COR-L47 (cell line): ENCODE results near the gene TMEM33.

Source experiments
- DNase-seq: peaks from one replicate; lab custom pipeline; 2025; lab: John Stamatoyannopoulos, UW

TMEM33 gene

GRCh38 chr4:41939016-41939626 is 3.9 kb downstream of the TMEM33 start:
- DNase-seq, result no peak

GRCh38 chr4:41940834-41941233 is 5.6 kb downstream of the TMEM33 start:
- DNase-seq, result no peak

GRCh38 chr4:41943506-41943905 is 8.3 kb downstream of the TMEM33 start:
- DNase-seq, result no peak

DNA sequence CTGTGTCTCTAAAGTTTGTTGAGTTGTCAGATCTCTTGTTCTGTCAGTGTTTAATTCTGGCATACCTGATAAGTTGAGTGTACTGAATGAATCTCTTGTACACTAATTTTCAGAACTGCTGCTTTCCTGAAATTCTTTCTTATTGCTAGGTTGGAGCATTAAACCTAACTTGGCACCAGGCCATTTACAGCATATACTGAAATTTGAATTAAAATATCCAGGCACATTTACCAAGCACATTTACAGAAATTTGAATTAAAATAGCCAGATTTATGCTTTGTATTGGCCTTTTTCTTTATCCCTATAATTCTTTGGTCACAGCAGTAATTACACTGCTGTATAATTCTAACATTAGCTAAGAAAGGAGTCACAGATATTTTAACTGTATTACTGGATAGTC is 8.9 kb downstream of the TMEM33 start:
- DNase-seq, result no peak

DNA sequence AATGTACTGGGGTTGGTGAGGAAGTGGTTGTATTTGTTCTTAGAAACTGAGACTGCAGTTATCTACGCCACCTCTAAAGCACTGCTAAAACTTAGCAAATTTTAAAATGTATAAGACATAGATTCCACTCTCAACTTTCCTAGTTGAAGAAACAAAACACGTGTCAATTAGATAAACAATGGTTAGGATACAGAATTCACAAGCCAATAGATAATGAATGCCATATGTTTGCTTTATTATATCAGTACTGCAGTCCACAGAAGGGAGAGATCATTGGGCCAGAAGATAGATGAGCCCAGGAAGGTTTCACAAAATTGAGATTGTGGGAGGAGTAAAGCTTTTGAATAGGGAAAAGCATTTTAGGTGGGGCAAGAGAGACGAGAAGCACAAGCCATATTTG is 14.3 kb downstream of the TMEM33 start:
- no peak for DNase-seq

DNA sequence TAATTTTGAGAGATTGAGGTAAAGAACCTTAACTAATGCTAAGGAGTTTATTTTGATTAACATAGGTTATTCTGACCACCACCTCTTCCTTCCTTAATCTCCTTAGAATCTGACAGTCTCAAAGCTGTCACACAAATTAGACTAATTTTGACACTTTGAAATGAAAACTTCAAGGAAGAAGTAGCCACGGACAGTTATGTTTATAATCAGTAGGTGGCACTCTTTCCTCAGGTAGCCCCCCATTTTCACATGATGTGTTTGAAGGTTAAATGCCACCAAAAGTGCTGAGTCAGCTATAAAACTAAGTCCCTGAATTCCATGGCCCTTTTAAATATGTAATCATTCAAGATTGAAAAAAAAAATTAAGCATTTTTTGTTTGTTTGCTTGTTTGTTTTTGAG is 22.4 kb downstream of the TMEM33 start:
- peak; percentile 21 for DNase-seq

- peak; percentile 35 for DNase-seq
Measured at GRCh38 chr4:41963105-41963504, 27.9 kb downstream of the TMEM33 start.

DNA sequence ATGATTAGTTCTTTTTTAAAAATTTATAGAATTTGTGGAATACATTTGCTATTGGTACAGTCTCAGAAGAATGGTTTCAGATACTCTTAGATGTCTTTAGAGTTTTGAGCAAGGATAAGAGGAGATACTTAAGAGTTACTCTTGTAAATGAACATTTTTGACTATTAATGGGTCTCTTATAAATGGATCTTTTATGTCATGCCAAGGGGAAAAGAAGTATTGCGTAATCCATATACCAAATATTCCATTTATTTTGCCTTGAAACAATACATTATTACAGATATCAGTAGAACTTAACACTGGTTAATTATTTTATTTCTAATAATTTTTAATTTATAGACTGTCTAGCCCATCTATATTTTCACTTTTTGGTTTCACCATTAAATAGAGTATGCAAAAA is 29.2 kb downstream of the TMEM33 start:
- DNase-seq, result no peak

GRCh38 chr4:41967392-41967791 is 32.2 kb downstream of the TMEM33 start:
- DNase-seq, result no peak

DNA sequence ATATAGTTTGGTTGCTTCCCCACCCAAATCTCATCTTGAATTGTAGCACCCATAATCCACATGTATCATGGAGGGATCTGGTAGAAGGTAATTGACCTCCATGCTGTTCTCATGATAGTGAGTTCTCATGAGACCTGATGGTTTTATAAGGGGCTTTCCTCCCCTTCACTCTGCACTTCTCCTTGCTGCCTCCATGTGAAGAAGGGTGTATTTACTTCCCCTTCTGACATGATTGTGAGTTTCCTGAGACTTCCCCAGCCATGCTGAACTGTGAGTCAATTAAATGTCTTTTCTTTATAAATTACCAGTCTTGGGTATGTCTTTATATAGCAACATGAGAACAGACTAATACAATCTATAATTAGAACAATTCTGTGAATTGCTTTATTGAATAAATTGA is 34.4 kb downstream of the TMEM33 start:
- no peak for DNase-seq

DNA sequence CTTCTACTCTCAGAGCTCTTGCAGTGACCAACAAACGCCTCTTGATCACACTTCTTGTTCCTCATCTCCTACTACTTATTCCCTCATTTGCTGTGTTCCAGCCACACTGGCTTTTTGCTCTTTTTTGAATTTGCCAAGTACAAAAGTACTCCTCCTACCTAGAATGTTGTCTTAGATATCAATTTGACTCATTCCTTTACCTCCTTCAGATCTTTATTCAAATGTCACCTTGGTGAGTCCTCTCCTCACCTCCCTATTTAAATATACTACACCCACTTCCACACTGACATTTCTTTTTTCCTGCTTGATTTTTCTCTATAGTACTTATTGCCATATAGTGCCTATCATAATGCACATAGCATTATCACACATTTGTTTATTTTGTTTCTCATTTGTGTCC is 40.1 kb downstream of the TMEM33 start:
- DNase-seq, result no peak

DNA sequence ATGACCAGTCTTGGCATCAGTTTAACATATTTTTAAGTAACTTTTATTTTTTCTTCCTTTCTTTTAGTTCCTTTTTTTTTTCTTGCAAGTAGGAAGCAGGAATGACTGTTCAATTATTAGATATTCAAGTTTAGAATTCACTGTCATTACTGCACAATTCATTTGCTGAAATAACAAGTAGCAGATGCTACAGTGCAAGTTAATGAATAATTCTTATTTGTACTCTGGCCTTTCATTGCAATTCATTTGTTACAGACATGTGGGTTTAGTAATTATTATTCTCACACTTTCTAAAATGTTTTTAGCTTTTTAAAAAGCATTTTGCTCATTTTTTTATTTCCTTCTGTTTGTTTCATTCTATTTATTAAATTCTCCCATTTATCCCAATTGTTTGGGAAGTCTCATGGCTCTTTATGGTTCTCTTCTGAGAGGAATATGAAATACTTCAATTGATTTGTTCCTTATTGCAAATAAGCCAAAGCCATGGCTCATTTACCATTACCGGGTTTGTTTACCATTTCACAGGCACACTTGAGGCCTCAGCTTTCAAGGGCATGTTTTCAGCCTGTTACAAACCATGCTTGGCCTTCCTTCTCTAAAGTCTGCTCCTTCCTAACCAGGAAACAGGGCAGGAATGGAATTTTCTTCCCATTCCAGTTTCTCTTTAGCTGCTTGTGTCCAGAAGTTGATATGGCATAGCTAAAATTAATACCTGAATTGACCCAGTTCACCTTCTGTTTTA is 41.7 kb downstream of the TMEM33 start:
- DNase-seq, result no peak

DNA sequence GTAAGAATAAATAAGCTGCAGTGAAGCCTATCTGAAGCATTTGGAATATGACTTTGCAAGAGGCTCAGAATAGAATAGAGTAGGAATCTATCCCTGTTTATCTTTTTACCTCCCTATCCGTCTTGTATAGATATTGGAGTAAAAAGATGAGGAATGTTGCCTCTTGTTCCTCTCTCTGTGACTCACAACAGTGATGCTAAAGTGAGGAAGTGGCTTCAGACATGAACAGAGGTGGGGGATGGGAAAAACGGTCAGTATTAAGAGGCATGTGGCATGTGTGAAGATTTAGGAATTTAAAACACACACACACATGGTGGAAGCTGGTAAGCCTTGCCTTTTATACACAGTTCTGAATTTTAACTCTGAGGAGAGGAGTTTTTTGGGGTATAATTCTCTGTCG is 42.5 kb downstream of the TMEM33 start:
- no peak for DNase-seq

- DNase-seq, result no peak
Measured at GRCh38 chr4:41981456-41981855, 46.2 kb downstream of the TMEM33 start, which contains the start of gene DCAF4L1. Gene DCAF4L1, plus strand, starts transcription at chr4:41981756. Its CDS starts 37 bp downstream, at chr4:41981793.

- DNase-seq, result no peak
Measured at GRCh38 chr4:41982716-41983115, 47.5 kb downstream of the TMEM33 start.

DNA sequence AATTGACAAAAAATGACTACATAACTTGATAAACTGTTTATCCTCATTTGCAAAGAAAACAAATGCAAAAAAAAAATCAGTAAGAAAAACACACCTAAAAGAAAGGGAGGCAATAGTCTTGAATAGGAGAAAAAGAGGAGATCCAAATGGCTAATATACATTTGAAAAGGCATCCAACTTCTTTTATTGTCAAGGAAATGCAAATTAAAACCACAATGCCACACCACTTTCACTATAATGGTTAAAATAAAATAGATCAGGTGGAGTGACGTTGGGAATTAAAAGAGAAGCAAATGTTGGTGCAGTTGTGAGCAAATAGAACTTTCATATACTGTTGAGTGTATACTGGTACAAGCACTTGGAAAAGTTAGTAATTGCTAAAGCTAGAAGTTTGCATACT is 49.9 kb downstream of the TMEM33 start:
- DNase-seq, result no peak

- no peak for DNase-seq
Measured at GRCh38 chr4:41989994-41990364, 54.8 kb downstream of the TMEM33 start.

DNA sequence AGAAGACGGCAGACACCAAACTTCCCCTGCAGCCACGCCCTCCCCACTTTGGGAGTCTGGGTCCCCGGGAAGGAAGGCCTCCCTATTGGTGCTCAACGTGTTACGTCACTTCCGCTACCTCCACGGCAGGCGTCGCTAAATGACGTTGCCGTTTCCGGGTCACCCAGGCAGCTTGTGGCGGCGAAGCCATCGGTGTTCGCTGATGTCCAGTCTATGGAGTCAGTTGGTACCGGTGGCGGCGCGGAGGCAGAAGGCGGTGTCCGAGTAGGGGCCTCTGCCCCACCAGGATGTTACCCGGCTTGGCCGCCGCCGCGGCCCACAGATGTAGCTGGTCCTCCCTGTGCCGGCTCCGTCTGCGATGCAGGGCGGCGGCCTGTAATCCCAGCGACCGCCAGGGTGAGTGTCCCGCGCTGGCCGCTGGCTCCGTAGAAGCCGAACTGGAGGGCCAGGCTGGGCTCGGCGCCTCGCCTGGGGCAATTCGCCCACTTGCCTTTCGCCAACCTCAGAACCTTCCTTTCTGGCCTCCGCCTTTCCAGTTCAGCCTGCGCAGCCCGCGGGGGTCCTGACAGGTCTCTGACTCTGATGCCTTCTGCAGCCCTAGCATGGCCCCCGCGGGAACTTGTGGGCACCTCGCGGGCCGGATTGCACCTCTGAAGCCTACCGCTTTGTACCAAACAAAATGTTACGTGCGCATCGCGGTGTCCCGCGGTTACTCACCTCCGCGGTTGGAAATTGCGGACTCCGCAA is 55.3 kb downstream of the TMEM33 start, which contains the start of gene SLC30A9:
Gene SLC30A9, plus strand, starts transcription at position 166 of the 747 bp plus-strand sequence. Its CDS starts 122 bp downstream, at position 288.
- DNase-seq, result peak; percentile 92

DNA sequence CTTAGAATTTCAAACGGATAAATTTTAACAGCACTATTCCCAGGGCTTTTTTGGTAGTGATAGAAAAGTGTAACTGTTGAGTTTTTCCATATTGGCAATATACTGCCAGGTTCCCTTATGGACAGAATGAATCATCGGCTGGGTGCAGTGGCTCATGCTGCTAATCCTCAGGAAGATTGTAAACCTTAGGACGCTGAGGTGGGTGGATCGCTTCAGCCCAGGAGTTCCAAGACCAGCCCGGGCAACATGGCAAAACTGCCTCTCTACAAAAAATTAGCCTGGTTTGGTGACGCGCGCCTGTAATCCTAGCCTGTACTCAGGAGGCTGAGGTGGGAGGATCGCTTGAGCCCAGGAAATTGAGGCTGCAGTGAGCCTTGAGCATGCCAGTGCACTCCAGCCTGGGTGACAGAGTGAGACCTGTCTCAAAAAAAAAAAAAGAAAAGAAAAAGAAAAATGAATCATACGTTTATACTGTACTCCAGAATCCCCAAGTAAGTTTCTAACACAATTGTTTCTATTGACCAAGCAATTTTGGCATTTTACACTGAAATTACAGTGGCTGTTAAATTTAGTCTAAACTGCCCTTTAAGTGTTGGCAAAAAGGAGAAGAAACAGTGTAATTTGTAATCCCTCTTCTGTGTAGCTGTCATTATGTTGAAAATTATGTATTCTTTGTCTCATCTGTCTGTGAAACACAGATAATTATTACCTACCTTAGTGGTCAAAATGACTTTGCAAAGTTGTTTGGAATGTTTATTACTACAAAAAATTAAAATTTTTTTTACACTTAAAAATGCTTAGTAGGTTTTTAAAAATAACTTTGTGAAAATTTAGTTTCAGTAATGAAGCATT is 56.9 kb downstream of the TMEM33 start:
- no peak for DNase-seq

GRCh38 chr4:41992967-41993857 is 58.0 kb downstream of the TMEM33 start:
- no peak for DNase-seq

GRCh38 chr4:41994461-41994985 is 59.3 kb downstream of the TMEM33 start:
- DNase-seq, result no peak
